Epithelial cell of esophagus (primary cell): Measurements from ENCODE around the gene SART1.
A peak's percentile ranks its signal among the peaks of the same experiment; 100 is the strongest.

Source experiments
- DNase-seq: peaks from one replicate; pipeline ENCODE4 v3.0.0; 2010; ENCODE audit warnings: low read depth
- H3K4me3 ChIP-seq: 2 replicates; pipeline ENCODE4 v1.5.1; 2011; ENCODE audit warnings: mild to moderate bottlenecking, low read length, control low read depth
- CTCF ChIP-seq: IDR thresholded peaks from 2 replicates; pipeline ENCODE4 v1.5.1; 2011; ENCODE audit warnings: low read depth, mild to moderate bottlenecking, low read length, control low read depth, inconsistent platforms; ENCODE audit not compliant: insufficient read depth; ENCODE audit errors: missing control alignments

SART1 gene

GRCh38 chr11:65981972-65982823 is 20.7 kb downstream of the SART1 start:
- DNase-seq, result no peak
- TF ChIP-seq CTCF, result no peak
- H3K4me3 ChIP-seq, result no peak overlapping the region

GRCh38 chr11:65982824-65983588 is 21.5 kb downstream of the SART1 start:
- no peak overlapping the region for H3K4me3 ChIP-seq
- no peak for DNase-seq
- no peak for TF ChIP-seq CTCF

GRCh38 chr11:65983589-65983987 is 22.1 kb downstream of the SART1 start:
- H3K4me3 ChIP-seq, result no peak overlapping the region
- DNase-seq, result no peak
- TF ChIP-seq CTCF, result no peak

- no peak for DNase-seq
- no peak for TF ChIP-seq CTCF
- no peak overlapping the region for H3K4me3 ChIP-seq
These were observed 25.8 kb downstream of the SART1 start for GRCh38 chr11:65987336-65987735.

GRCh38 chr11:65988791-65989592 is 27.5 kb downstream of the SART1 start:
- peak; percentile 96 for DNase-seq
- peak; percentile 97 for TF ChIP-seq CTCF
- no peak overlapping the region for H3K4me3 ChIP-seq

- TF ChIP-seq CTCF, result no peak
- no peak overlapping the region for H3K4me3 ChIP-seq
- DNase-seq, result no peak
These were observed 30.5 kb downstream of the SART1 start for GRCh38 chr11:65992056-65992455.
